ENCODE measurements around the gene MAST4.

The MAST4 gene

GRCh38 chr5:67045816-67046740 lies 449.9 kb downstream of the MAST4 start:
- no peaks in the 10 kb centered on the region for H3K36me3 ChIP-seq (ENCODE audit: control insufficient read depth, insufficient read depth, low read length)
- H3K4me3 ChIP-seq (ENCODE audit: insufficient read depth, low read depth, low read length, poor library complexity, severe bottlenecking) = no peak overlapping the region
- H3K27ac ChIP-seq (ENCODE audit: insufficient read depth, low read length, poor library complexity, severe bottlenecking) = no peak overlapping the region
- no peaks in the 10 kb centered on the region for H3K4me1 ChIP-seq (ENCODE audit: control insufficient read depth, insufficient read depth, low read length, poor library complexity, severe bottlenecking)
- no peaks in the 10 kb centered on the region for H3K27me3 ChIP-seq (replicated peaks; ENCODE audit: control insufficient read depth, insufficient read depth, low read length, poor library complexity, severe bottlenecking)
- H3K9me3 ChIP-seq (ENCODE audit: control insufficient read depth, low read length) = no peaks in the 10 kb centered on the region
- no peak for DNase-seq

GRCh38 chr5:67047160-67047559 lies 451.0 kb downstream of the MAST4 start:
- no peak overlapping the region for H3K27ac ChIP-seq (ENCODE audit: insufficient read depth, low read length, poor library complexity, severe bottlenecking)
- H3K36me3 ChIP-seq (ENCODE audit: control insufficient read depth, insufficient read depth, low read length) = no peaks in the 10 kb centered on the region
- no peaks in the 10 kb centered on the region for H3K4me1 ChIP-seq (ENCODE audit: control insufficient read depth, insufficient read depth, low read length, poor library complexity, severe bottlenecking)
- DNase-seq = no peak
- no peaks in the 10 kb centered on the region for H3K9me3 ChIP-seq (ENCODE audit: control insufficient read depth, low read length)
- no peak overlapping the region for H3K4me3 ChIP-seq (ENCODE audit: insufficient read depth, low read depth, low read length, poor library complexity, severe bottlenecking)
- H3K27me3 ChIP-seq (replicated peaks; ENCODE audit: control insufficient read depth, insufficient read depth, low read length, poor library complexity, severe bottlenecking) = no peaks in the 10 kb centered on the region

- Histone ChIP-seq H3K4me3 (ENCODE audit: insufficient read depth, low read depth, low read length, poor library complexity, severe bottlenecking) (no peak overlapping the region), H3K36me3 (ENCODE audit: control insufficient read depth, insufficient read depth, low read length) (no peaks in the 10 kb centered on the region), H3K4me1 (ENCODE audit: control insufficient read depth, insufficient read depth, low read length, poor library complexity, severe bottlenecking) (no peaks in the 10 kb centered on the region), H3K9me3 (ENCODE audit: control insufficient read depth, low read length) (no peaks in the 10 kb centered on the region), H3K27me3 (replicated peaks; ENCODE audit: control insufficient read depth, insufficient read depth, low read length, poor library complexity, severe bottlenecking) (no peaks in the 10 kb centered on the region), H3K27ac (ENCODE audit: insufficient read depth, low read length, poor library complexity, severe bottlenecking) (no peak overlapping the region)
- DNase-seq = no peak
These were observed 451.4 kb downstream of the MAST4 start for GRCh38 chr5:67047616-67048015.

GRCh38 chr5:67050125-67050524 lies 453.9 kb downstream of the MAST4 start:
- H3K36me3 ChIP-seq (ENCODE audit: control insufficient read depth, insufficient read depth, low read length) = no peaks in the 10 kb centered on the region
- no peaks in the 10 kb centered on the region for H3K4me1 ChIP-seq (ENCODE audit: control insufficient read depth, insufficient read depth, low read length, poor library complexity, severe bottlenecking)
- no peaks in the 10 kb centered on the region for H3K27me3 ChIP-seq (replicated peaks; ENCODE audit: control insufficient read depth, insufficient read depth, low read length, poor library complexity, severe bottlenecking)
- H3K27ac ChIP-seq (ENCODE audit: insufficient read depth, low read length, poor library complexity, severe bottlenecking) = no peak overlapping the region
- no peak overlapping the region for H3K4me3 ChIP-seq (ENCODE audit: insufficient read depth, low read depth, low read length, poor library complexity, severe bottlenecking)
- H3K9me3 ChIP-seq (ENCODE audit: control insufficient read depth, low read length) = no peaks in the 10 kb centered on the region
- no peak for DNase-seq

DNA sequence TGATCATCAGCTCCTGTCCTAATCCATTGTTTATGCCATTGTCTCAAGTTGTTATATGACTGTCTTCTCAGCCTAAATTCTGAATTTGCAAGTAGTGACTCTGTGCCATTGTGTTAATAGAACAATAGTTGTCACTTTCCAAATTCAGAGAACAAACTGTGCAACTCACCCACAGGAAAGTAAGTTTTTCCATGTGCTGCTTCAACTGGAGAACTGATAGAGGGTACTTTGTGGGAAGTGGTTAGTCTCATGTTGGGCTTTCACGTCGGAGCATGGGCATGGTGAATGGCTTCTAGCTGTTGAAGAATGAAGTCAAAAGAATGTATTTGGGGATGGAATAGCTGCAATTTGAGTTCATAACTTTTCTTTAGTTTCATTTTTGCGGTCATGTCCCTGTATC lies 454.4 kb downstream of the MAST4 start:
- Histone ChIP-seq H3K4me3 (ENCODE audit: insufficient read depth, low read depth, low read length, poor library complexity, severe bottlenecking) (no peak overlapping the region), H3K27ac (ENCODE audit: insufficient read depth, low read length, poor library complexity, severe bottlenecking) (no peak overlapping the region), H3K9me3 (ENCODE audit: control insufficient read depth, low read length) (no peaks in the 10 kb centered on the region)

GRCh38 chr5:67051164-67051563 lies 455.0 kb downstream of the MAST4 start:
- Histone ChIP-seq H3K4me1 (ENCODE audit: control insufficient read depth, insufficient read depth, low read length, poor library complexity, severe bottlenecking) (no peaks in the 10 kb centered on the region), H3K9me3 (ENCODE audit: control insufficient read depth, low read length) (no peaks in the 10 kb centered on the region), H3K4me3 (ENCODE audit: insufficient read depth, low read depth, low read length, poor library complexity, severe bottlenecking) (no peak overlapping the region), H3K27me3 (replicated peaks; ENCODE audit: control insufficient read depth, insufficient read depth, low read length, poor library complexity, severe bottlenecking) (no peaks in the 10 kb centered on the region), H3K27ac (ENCODE audit: insufficient read depth, low read length, poor library complexity, severe bottlenecking) (no peak overlapping the region), H3K36me3 (ENCODE audit: control insufficient read depth, insufficient read depth, low read length) (no peaks in the 10 kb centered on the region)
- no peak for DNase-seq

More for the DNA sequence above, 454.4 kb downstream of the MAST4 start:
- DNase-seq = no peak
- Histone ChIP-seq H3K4me1 (ENCODE audit: control insufficient read depth, insufficient read depth, low read length, poor library complexity, severe bottlenecking) (no peaks in the 10 kb centered on the region), H3K36me3 (ENCODE audit: control insufficient read depth, insufficient read depth, low read length) (no peaks in the 10 kb centered on the region), H3K27me3 (replicated peaks; ENCODE audit: control insufficient read depth, insufficient read depth, low read length, poor library complexity, severe bottlenecking) (no peaks in the 10 kb centered on the region)

DNA sequence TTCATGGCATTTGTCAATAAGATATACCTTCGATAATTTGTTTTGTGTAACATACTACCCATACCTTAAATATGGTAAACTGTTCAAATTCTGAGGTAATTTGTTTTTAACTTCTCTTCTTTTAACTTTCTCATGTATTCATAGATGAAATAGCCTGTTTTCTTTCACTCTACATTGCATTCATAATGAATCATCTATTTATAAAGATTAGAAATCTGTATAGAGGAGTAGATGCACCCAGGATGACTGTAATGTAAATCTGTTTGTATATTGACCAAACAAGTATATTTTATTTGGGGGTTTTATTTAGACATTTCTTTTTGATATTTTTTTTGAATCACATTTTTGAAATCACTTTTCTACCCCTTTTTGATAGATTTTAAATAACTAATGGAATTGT lies 455.8 kb downstream of the MAST4 start:
- Histone ChIP-seq H3K4me1 (ENCODE audit: control insufficient read depth, insufficient read depth, low read length, poor library complexity, severe bottlenecking) (no peaks in the 10 kb centered on the region), H3K27ac (ENCODE audit: insufficient read depth, low read length, poor library complexity, severe bottlenecking) (no peak overlapping the region)

DNA sequence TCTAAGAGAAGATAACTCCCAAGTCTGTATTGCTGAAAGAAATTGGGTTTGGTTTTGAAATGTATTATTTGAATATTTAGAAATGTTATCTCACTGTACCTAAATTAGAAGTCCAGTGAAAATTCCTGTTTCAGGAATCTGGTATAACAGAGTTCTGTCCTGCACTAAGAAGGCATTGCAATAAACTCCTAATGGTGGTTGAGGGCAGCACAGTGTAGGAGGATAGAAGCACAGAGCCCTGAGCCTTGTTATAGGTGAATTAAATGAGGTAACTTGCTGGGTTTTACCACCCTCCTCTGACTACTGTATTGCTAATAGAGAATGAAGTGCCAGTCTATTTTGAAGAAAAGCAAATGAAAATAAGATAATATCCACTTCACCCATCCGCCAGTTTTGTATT lies 457.0 kb downstream of the MAST4 start:
- no peak for DNase-seq

More for the DNA sequence above, 455.8 kb downstream of the MAST4 start:
- H3K4me3 ChIP-seq (ENCODE audit: insufficient read depth, low read depth, low read length, poor library complexity, severe bottlenecking) = no peak overlapping the region
- H3K36me3 ChIP-seq (ENCODE audit: control insufficient read depth, insufficient read depth, low read length) = no peaks in the 10 kb centered on the region
- DNase-seq = no peak
- H3K27me3 ChIP-seq (replicated peaks; ENCODE audit: control insufficient read depth, insufficient read depth, low read length, poor library complexity, severe bottlenecking) = no peaks in the 10 kb centered on the region
- H3K9me3 ChIP-seq (ENCODE audit: control insufficient read depth, low read length) = no peaks in the 10 kb centered on the region

DNA sequence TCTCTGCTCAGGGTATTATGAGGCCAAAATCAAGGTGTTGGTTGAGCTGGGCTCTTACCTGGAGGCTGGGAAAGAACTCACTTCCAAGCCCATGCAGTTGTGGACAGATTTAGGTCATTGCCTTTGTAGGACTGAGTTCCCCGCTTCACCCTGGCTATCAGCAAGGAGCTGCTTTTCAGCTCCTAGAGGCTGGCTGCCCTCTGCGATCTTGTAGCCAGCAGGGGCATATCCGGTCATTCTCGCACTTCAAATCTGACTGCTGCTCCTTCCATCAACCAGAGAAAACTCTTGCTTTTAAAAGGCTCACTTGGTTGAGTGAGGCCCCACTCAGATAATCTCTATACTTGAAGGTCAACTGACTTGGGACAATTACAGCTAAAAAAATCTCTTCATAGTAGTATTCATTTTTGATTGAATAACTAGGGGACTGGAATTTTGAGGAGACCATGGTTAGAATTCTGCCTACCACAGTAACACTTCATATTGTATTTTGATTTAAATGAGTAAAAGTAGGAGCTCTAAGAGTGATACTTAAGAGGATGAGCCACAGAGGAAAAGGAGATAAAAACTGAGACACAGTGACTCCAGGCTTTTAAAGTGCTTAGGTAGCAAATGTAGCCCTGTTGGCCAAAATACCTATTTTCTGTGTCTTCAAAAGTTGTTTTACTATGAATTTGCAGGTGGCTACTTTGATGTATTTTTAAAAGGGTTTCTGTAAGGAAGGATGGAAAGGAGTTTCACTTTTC lies 463.0 kb downstream of the MAST4 start:
- Histone ChIP-seq H3K4me1 (ENCODE audit: control insufficient read depth, insufficient read depth, low read length, poor library complexity, severe bottlenecking) (peaks cover 2% of the 10 kb centered on the region), H3K36me3 (ENCODE audit: control insufficient read depth, insufficient read depth, low read length) (no peaks in the 10 kb centered on the region), H3K27me3 (replicated peaks; ENCODE audit: control insufficient read depth, insufficient read depth, low read length, poor library complexity, severe bottlenecking) (no peaks in the 10 kb centered on the region), H3K9me3 (ENCODE audit: control insufficient read depth, low read length) (no peaks in the 10 kb centered on the region), H3K4me3 (ENCODE audit: insufficient read depth, low read depth, low read length, poor library complexity, severe bottlenecking) (no peak overlapping the region), H3K27ac (ENCODE audit: insufficient read depth, low read length, poor library complexity, severe bottlenecking) (no peak overlapping the region)
- DNase-seq = no peak

More for the DNA sequence above, 457.0 kb downstream of the MAST4 start:
- Histone ChIP-seq H3K27me3 (replicated peaks; ENCODE audit: control insufficient read depth, insufficient read depth, low read length, poor library complexity, severe bottlenecking) (no peaks in the 10 kb centered on the region), H3K4me1 (ENCODE audit: control insufficient read depth, insufficient read depth, low read length, poor library complexity, severe bottlenecking) (no peaks in the 10 kb centered on the region), H3K9me3 (ENCODE audit: control insufficient read depth, low read length) (no peaks in the 10 kb centered on the region), H3K27ac (ENCODE audit: insufficient read depth, low read length, poor library complexity, severe bottlenecking) (no peak overlapping the region), H3K36me3 (ENCODE audit: control insufficient read depth, insufficient read depth, low read length) (no peaks in the 10 kb centered on the region), H3K4me3 (ENCODE audit: insufficient read depth, low read depth, low read length, poor library complexity, severe bottlenecking) (no peak overlapping the region)
